ENCODE results near the gene ZFP36.

ZFP36 gene

GRCh38 chr19:39423258-39424086, 16.8 kb downstream of the ZFP36 start:
- no peak for DNase-seq

- no peak for DNase-seq
These were observed 18.3 kb downstream of the ZFP36 start for GRCh38 chr19:39424934-39425333.

- DNase-seq: no peak
These were observed 19.1 kb downstream of the ZFP36 start for GRCh38 chr19:39425744-39426143.

- no peak for DNase-seq
These were observed 19.5 kb downstream of the ZFP36 start for GRCh38 chr19:39426170-39426569.

- DNase-seq: no peak
These were observed 21.1 kb downstream of the ZFP36 start for GRCh38 chr19:39427707-39428106.

GRCh38 chr19:39428283-39429112, 21.9 kb downstream of the ZFP36 start:
- no peak for DNase-seq

- no peak for DNase-seq
These were observed 24.3 kb downstream of the ZFP36 start for GRCh38 chr19:39430675-39431593.

GRCh38 chr19:39432677-39433025, 26.0 kb downstream of the ZFP36 start:
- DNase-seq: no peak

- DNase-seq: no peak
These were observed 26.9 kb downstream of the ZFP36 start for GRCh38 chr19:39433480-39434079.

- no peak for DNase-seq
These were observed 27.8 kb downstream of the ZFP36 start for GRCh38 chr19:39434123-39435076.

- DNase-seq: peak; percentile 94
These were observed 29.1 kb downstream of the ZFP36 start, which contains the start of gene RPS16 for GRCh38 chr19:39435499-39436349. Gene RPS16 (minus strand): TSS chr19:39435949. CDS start chr19:39435895, 54 bp downstream.

- no peak for DNase-seq
These were observed 29.7 kb downstream of the ZFP36 start for GRCh38 chr19:39436350-39436716.

GRCh38 chr19:39438270-39438934, 31.8 kb downstream of the ZFP36 start:
- DNase-seq: no peak

- DNase-seq: peak; percentile 24
These were observed 38.0 kb downstream of the ZFP36 start for GRCh38 chr19:39444598-39445195.

- DNase-seq: peak; percentile 91
These were observed 38.8 kb downstream of the ZFP36 start, which contains the start of gene SUPT5H for GRCh38 chr19:39445196-39446111. Gene SUPT5H (plus strand): TSS chr19:39445582. CDS start chr19:39445891, 309 bp downstream.

- no peak for DNase-seq
These were observed 39.9 kb downstream of the ZFP36 start for GRCh38 chr19:39446365-39447084.

- no peak for DNase-seq
These were observed 41.6 kb downstream of the ZFP36 start for GRCh38 chr19:39448271-39448670.
